ENCODE measurements around the gene PPM1E.
"Not testable (repeated sequence)": the region's sequence is repeated elsewhere in the genome, so short reads cannot be mapped to it uniquely, and the experiment has no call there.

Gene PPM1E

DNA sequence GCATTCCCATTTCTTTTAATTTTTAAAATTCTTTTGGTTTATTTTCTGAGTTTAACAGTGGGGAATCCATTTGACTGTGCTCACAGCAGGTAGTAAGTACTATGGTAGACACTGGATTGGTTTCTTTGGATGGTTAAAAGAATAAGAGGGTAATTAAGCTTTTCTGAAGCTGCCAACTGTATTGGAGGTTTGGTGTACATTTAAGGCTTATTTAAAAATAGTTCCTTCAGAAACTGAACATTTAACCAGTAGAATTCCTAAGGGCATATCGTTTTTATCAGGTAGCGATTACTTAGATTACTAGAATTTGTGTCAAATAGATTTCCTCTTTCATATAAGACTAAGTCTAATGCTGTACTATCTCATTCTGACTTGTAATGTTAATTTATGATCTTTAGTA, 162.4 kb downstream of the PPM1E start:
- no peak overlapping the region for H3K27ac ChIP-seq
- TF ChIP-seq, protein P1, sequence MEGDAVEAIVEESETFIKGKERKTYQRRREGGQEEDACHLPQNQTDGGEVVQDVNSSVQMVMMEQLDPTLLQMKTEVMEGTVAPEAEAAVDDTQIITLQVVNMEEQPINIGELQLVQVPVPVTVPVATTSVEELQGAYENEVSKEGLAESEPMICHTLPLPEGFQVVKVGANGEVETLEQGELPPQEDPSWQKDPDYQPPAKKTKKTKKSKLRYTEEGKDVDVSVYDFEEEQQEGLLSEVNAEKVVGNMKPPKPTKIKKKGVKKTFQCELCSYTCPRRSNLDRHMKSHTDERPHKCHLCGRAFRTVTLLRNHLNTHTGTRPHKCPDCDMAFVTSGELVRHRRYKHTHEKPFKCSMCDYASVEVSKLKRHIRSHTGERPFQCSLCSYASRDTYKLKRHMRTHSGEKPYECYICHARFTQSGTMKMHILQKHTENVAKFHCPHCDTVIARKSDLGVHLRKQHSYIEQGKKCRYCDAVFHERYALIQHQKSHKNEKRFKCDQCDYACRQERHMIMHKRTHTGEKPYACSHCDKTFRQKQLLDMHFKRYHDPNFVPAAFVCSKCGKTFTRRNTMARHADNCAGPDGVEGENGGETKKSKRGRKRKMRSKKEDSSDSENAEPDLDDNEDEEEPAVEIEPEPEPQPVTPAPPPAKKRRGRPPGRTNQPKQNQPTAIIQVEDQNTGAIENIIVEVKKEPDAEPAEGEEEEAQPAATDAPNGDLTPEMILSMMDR (IDR thresholded peaks at IDR 0.05), result no peak
- no peak for TF ChIP-seq ZFX (IDR thresholded peaks at IDR 0.05; ENCODE audit: borderline replicate concordance)

- TF ChIP-seq, protein P1 (IDR thresholded peaks at IDR 0.05), result no peak
- no peak for TF ChIP-seq ZFX (IDR thresholded peaks at IDR 0.05; ENCODE audit: borderline replicate concordance)
- H3K27ac ChIP-seq, result no peak overlapping the region
These were observed 163.2 kb downstream of the PPM1E start for GRCh38 chr17:58918884-58919283.

- no peak for TF ChIP-seq ZFX (IDR thresholded peaks at IDR 0.05; ENCODE audit: borderline replicate concordance)
- TF ChIP-seq, protein P1 (IDR thresholded peaks at IDR 0.05), result no peak
- no peak overlapping the region for H3K27ac ChIP-seq
These were observed 165.1 kb downstream of the PPM1E start for GRCh38 chr17:58920773-58921172.

- TF ChIP-seq, protein P1 (IDR thresholded peaks at IDR 0.05), result no peak
- no peak overlapping the region for H3K27ac ChIP-seq
These were observed 177.3 kb downstream of the PPM1E start for GRCh38 chr17:58932956-58933355.

DNA sequence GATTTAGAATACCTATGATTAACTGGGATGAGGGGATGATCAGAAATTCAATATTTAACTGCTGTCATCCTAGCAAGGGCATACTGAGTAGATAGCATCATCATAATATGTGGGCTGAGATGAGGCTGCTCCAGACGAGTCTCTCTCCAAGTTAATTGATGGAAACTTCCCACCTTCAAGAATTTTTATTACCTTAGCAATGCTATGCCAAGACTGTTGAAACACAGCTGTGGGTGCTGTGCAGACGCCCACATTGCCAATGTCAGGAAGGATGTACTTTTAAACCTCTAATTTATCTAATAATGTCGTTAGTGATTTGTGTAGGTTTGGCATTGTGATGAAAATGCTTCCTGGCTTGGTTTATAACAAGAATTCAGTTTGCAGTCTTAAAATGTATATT, 180.6 kb downstream of the PPM1E start:
- TF ChIP-seq ZFX (IDR thresholded peaks at IDR 0.05; ENCODE audit: borderline replicate concordance), result no peak
- no peak overlapping the region for H3K27ac ChIP-seq

- TF ChIP-seq, protein P1 (IDR thresholded peaks at IDR 0.05), result no peak
- no peak for TF ChIP-seq ZFX (IDR thresholded peaks at IDR 0.05; ENCODE audit: borderline replicate concordance)
- H3K27ac ChIP-seq, result no peak overlapping the region
These were observed 188.5 kb downstream of the PPM1E start for GRCh38 chr17:58944166-58944565.

DNA sequence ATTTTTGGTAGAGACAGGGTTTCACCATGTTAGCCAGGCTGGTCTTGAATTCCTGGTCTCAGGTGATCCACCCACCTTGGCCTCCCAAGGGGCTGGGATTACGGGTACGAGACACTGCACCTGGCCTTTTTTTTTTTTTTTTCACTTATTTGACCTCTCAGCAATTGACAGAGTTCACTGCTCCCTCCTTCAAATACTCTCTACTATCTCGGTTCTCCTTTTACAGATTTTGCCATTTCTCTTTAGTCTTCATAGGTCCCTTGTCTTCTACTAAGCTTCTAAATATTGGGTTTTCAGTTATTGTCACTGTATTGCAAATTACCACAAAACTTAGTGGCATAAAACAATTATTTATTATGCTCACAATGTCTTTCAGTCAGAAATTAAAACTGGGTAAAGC, 191.8 kb downstream of the PPM1E start:
- no peak for TF ChIP-seq ZFX (IDR thresholded peaks at IDR 0.05; ENCODE audit: borderline replicate concordance)
- TF ChIP-seq, protein P1 (IDR thresholded peaks at IDR 0.05), result no peak
- no peak overlapping the region for H3K27ac ChIP-seq

- TF ChIP-seq ZFX (IDR thresholded peaks at IDR 0.05; ENCODE audit: borderline replicate concordance), result no peak
- TF ChIP-seq, protein P1 (IDR thresholded peaks at IDR 0.05), result no peak
- no peak overlapping the region for H3K27ac ChIP-seq
These were observed 192.2 kb downstream of the PPM1E start for GRCh38 chr17:58947824-58948223.

- H3K27ac ChIP-seq, result not testable (repeated sequence)
These were observed 198.7 kb downstream of the PPM1E start for GRCh38 chr17:58954358-58954757.

All from 22Rv1 (cell line).